BLaER1 treated with 17β-estradiol and CSF1 and Interleukin-3, amounts not matched to agents 10 nM and 100 nM (cell line): ENCODE results near the gene NCOA7.
A peak's percentile ranks its signal among the peaks of the same experiment; 100 is the strongest.

ENCODE experiments used
- H3K27ac ChIP-seq, 11 experiments: shearing (Covaris generic); formaldehyde crosslinking; 2 replicates each; pipeline ENCODE4 v1.8.1; 2022
- H3K27me3 ChIP-seq, 11 experiments: shearing (Covaris generic); formaldehyde crosslinking; 2 replicates each; pipeline ENCODE4 v1.8.1; 2022
- H3K36me3 ChIP-seq, 11 experiments: shearing (Covaris generic); formaldehyde crosslinking; 2 replicates each; pipeline ENCODE4 v1.8.1; 2022
- H3K4me1 ChIP-seq, 10 experiments: shearing (Covaris generic); formaldehyde crosslinking; 2 replicates each; pipeline ENCODE4 v1.8.1; 2022
- H3K4me2 ChIP-seq, 11 experiments: shearing (Covaris generic); formaldehyde crosslinking; 2 replicates each; pipeline ENCODE4 v1.8.1; 2022
- H3K4me3 ChIP-seq, 10 experiments: shearing (Covaris generic); formaldehyde crosslinking; 2 replicates each; pipeline ENCODE4 v1.8.1; 2022
- H3K9ac ChIP-seq, 11 experiments: shearing (Covaris generic); formaldehyde crosslinking; 2 replicates each; pipeline ENCODE4 v1.8.1; 2022
- H3K9me3 ChIP-seq, 11 experiments: shearing (Covaris generic); formaldehyde crosslinking; replicated peaks in 1 of 11; 2 replicates each; pipeline ENCODE4 v1.8.1; 2022
- H4K20me1 ChIP-seq, 11 experiments: shearing (Covaris generic); formaldehyde crosslinking; 2 replicates each; pipeline ENCODE4 v1.8.1; 2022
- Cebpa-rat ChIP-seq, 11 experiments: shearing (Covaris generic); IDR thresholded peaks; 2 replicates each; pipeline ENCODE4 v1.8.1; 2022

The NCOA7 gene

DNA sequence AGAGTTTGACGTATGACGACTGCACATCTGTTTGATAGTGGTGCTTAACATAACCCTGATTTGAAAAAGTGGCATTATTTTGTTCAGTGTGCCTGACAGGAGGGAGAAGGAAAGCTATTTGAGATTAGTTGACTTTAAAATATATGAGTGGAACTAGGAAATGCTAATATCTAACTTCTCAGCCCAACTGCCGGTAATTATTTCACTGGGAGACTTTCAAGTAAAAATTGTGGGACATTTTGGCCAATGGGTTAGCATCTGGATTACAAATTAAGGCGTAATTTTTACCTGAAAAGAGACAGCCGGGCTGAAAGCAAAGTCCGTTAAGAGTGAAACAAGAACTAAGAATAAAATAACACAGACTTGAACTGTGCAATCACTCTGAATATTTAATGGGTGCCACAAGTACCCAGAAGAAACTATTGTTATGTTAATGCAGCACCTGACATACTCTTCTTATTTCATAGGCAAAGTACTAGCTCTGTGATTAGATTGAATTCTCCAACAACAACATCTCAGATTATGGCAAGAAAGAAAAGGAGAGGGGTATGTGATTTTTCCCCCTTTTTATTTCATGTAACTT, 39.3 kb upstream of the NCOA7 start:
- Histone ChIP-seq H3K4me2 (no peak overlapping the region), H3K4me1 (peaks cover 14 to 37% (median 36%) of the 10 kb centered on the region in 10 experiments; a peak in 19 of 20 replicates), H3K9me3 (no peaks in the 10 kb centered on the region), H3K27me3 (peaks cover 54 to 65% (median 61%) of the 10 kb centered on the region in 11 experiments), H3K27ac (no peak overlapping the region), H3K9ac (no peak overlapping the region), H3K4me3 (no peak overlapping the region), H4K20me1 (peaks cover 0 to 34% (median 21%) of the 10 kb centered on the region in 11 experiments; a peak in 16 of 22 replicates), H3K36me3 (no peaks in the 10 kb centered on the region)
- TF ChIP-seq Cebpa-rat (IDR thresholded peaks at IDR 0.05): no peak

DNA sequence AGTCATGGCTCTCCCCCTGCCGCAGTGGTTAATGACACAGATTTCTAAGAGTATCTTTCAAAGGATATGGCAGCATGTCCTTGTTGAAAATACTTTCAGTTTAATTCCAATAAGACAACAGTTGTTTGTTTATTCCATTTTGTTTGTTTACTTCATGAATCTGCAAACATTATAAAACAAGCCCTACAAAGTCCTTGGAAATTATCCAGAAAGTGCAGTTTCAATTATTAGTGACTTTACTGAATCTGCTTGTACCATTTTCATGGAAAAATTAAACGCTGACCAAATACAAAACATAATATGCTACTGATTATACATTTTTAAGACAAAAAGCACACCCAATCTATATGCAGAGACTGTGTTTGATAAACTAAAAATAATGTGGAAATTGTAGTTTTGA, 38.0 kb upstream of the NCOA7 start:
- TF ChIP-seq Cebpa-rat (IDR thresholded peaks at IDR 0.05): no peak
- Histone ChIP-seq H3K9ac (no peak overlapping the region), H3K27me3 (peaks cover 40 to 51% (median 47%) of the 10 kb centered on the region in 11 experiments), H3K4me2 (no peak overlapping the region), H3K27ac (no peak overlapping the region), H3K4me1 (peaks cover 7 to 31% (median 22%) of the 10 kb centered on the region in 10 experiments; a peak in 19 of 20 replicates), H3K4me3 (no peak overlapping the region), H3K36me3 (no peaks in the 10 kb centered on the region), H4K20me1 (peaks cover 0 to 24% (median 12%) of the 10 kb centered on the region in 11 experiments; a peak in 16 of 22 replicates), H3K9me3 (no peaks in the 10 kb centered on the region)

DNA sequence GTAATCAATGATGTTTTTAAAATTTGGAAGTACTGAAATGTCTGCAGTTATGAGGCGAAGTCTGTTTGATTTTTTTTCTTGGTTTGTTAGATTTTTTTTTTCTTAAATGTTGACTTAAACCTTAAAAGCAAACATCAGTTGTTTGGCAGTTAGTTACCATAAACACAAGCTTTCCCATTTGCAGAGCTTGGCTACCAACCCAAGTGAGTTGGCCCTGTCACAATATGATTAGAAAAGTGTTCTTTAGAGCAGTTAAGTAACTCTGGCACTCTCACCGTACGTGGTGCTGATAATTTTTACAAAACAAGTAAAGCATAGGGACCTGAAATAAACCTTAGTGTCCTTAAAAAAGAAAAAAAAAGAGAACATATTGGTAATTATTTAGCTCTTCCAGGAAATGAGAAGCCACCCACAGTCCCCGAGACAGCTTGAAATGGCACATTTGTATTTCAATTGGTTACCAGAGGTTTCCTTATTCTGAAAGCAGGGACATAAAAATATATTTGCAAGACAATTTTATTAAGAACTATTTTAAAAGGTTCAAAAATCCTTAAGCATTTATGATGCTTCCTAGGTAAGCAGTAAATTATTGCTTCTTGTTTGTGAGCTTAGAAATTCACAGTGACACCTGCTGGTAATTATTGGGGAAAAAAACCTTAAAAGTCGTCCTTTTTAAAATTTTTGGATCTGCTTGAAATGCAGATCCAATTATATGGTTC, 37.4 kb upstream of the NCOA7 start:
- Histone ChIP-seq H3K27ac (no peak overlapping the region), H3K9me3 (no peaks in the 10 kb centered on the region), H3K9ac (no peak overlapping the region), H3K36me3 (no peaks in the 10 kb centered on the region), H3K4me2 (no peak overlapping the region), H3K4me3 (no peak overlapping the region), H3K4me1 (peaks cover 7 to 26% (median 17%) of the 10 kb centered on the region in 10 experiments; a peak in 19 of 20 replicates), H4K20me1 (peaks cover 0 to 18% (median 6%) of the 10 kb centered on the region in 11 experiments; a peak in 13 of 22 replicates), H3K27me3 (peaks cover 34 to 45% (median 41%) of the 10 kb centered on the region in 11 experiments)
- TF ChIP-seq Cebpa-rat (IDR thresholded peaks at IDR 0.05): no peak

DNA sequence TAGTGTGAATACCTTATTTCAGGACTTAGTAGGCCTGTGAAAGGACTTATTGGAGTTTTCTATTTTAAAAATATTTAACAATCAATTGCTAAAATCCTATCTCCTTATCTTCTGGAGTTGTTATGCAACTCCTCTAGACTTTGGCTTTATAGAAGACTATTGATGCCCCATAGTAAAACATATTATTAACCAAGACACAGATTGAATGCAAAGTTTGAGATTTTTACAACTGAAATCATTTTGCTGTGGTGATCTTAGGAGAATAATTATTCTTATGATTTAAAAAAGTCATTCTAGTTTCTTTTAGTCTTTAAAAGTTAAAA, 36.9 kb upstream of the NCOA7 start:
- H3K4me1 ChIP-seq: peaks cover 12 to 26% (median 17%) of the 10 kb centered on the region in 10 experiments
- TF ChIP-seq Cebpa-rat (IDR thresholded peaks at IDR 0.05): no peak
- no peak overlapping the region for H3K4me2 ChIP-seq
- no peak overlapping the region for H3K4me3 ChIP-seq
- no peaks in the 10 kb centered on the region for H3K36me3 ChIP-seq
- H3K27me3 ChIP-seq: peaks cover 29 to 40% (median 36%) of the 10 kb centered on the region in 11 experiments
- H4K20me1 ChIP-seq: peaks cover 0 to 13% (median 1%) of the 10 kb centered on the region in 11 experiments; a peak in 9 of 22 replicates
- H3K27ac ChIP-seq: no peak overlapping the region
- H3K9ac ChIP-seq: no peak overlapping the region
- no peaks in the 10 kb centered on the region for H3K9me3 ChIP-seq

DNA sequence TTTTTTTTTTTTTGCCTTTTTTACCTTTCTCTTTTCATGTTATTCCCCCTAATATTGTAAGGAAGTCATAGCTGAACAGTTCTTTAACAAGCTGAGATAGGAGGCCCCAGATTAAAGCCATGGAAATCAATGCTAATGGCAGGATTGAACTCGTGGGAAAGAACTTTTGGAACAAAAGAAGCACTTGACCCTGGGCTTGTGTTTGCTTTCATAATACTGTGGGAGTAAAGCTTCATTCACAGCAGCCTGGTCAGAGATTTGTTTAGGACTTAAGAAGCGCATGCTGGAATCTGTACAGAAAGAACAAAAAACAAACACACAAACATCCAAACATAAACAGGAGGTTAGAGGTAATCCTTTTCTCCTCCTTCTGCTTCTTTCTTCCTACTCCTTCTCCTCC, 36.2 kb upstream of the NCOA7 start:
- Histone ChIP-seq H4K20me1 (peaks cover 0 to 11% (median 0%) of the 10 kb centered on the region in 11 experiments; a peak in 2 of 22 replicates), H3K4me1 (peaks cover 19 to 30% (median 22%) of the 10 kb centered on the region in 10 experiments), H3K9me3 (no peaks in the 10 kb centered on the region; a peak in 2 of 22 replicates), H3K36me3 (no peaks in the 10 kb centered on the region), H3K27me3 (peaks cover 22 to 33% (median 30%) of the 10 kb centered on the region in 11 experiments), H3K4me3 (no peak overlapping the region), H3K4me2 (no peak overlapping the region), H3K27ac (no peak overlapping the region), H3K9ac (no peak overlapping the region)
- no peak for TF ChIP-seq Cebpa-rat (IDR thresholded peaks at IDR 0.05)

DNA sequence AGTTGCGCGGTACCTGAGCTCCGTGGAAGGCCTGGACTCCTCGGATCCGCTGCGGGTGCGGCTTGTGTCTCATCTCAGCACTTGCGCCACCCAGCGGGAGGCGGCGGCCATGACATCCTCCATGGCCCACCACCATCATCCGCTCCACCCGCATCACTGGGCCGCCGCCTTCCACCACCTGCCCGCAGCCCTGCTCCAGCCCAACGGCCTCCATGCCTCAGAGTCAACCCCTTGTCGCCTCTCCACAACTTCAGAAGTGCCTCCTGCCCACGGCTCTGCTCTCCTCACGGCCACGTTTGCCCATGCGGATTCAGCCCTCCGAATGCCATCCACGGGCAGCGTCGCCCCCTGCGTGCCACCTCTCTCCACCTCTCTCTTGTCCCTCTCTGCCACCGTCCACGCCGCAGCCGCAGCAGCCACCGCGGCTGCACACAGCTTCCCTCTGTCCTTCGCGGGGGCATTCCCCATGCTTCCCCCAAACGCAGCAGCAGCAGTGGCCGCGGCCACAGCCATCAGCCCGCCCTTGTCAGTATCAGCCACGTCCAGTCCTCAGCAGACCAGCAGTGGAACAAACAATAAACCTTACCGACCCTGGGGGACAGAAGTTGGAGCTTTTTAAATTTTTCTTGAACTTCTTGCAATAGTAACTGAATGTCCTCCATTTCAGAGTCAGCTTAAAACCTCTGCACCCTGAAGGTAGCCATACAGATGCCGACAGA, 31.4 kb upstream of the NCOA7 start:
- H3K4me1 ChIP-seq: peaks cover 30 to 43% (median 33%) of the 10 kb centered on the region in 10 experiments
- H3K27ac ChIP-seq: peak overlapping the region in 10 of 11 experiments; percentile 12 to 68 (median 62); a peak in 19 of 22 replicates
- H4K20me1 ChIP-seq: no peaks in the 10 kb centered on the region
- peak overlapping the region; percentile 14 to 67 (median 48); a peak in 19 of 22 replicates for H3K9ac ChIP-seq
- H3K4me2 ChIP-seq: peak overlapping the region; percentile 81 to 92 (median 87)
- no peaks in the 10 kb centered on the region for H3K36me3 ChIP-seq
- H3K9me3 ChIP-seq: no peaks in the 10 kb centered on the region; a peak in 2 of 22 replicates
- TF ChIP-seq Cebpa-rat (IDR thresholded peaks at IDR 0.05): no peak
- peak overlapping the region; percentile 42 to 67 (median 56) for H3K4me3 ChIP-seq
- peaks cover 0 to 4% (median 0%) of the 10 kb centered on the region in 11 experiments; a peak in 2 of 22 replicates for H3K27me3 ChIP-seq

DNA sequence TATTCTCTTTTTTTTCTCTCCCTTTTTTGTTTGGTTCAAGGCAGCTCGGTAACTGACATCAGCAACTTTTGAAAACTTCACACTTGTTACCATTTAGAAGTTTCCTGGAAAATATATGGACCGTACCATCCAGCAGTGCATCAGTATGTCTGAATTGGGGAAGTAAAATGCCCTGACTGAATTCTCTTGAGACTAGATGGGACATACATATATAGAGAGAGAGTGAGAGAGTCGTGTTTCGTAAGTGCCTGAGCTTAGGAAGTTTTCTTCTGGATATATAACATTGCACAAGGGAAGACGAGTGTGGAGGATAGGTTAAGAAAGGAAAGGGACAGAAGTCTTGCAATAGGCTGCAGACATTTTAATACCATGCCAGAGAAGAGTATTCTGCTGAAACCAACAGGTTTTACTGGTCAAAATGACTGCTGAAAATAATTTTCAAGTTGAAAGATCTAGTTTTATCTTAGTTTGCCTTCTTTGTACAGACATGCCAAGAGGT, 30.8 kb upstream of the NCOA7 start:
- Histone ChIP-seq H3K9ac (peak overlapping the region; percentile 14 to 67 (median 48); a peak in 16 of 22 replicates), H3K4me2 (peak overlapping the region; percentile 81 to 92 (median 87)), H4K20me1 (no peaks in the 10 kb centered on the region), H3K36me3 (no peaks in the 10 kb centered on the region), H3K27ac (peak overlapping the region in 9 of 11 experiments; percentile 32 to 68 (median 63); a peak in 18 of 22 replicates), H3K27me3 (peaks cover 0 to 4% (median 0%) of the 10 kb centered on the region in 11 experiments; a peak in 2 of 22 replicates), H3K4me1 (peaks cover 34 to 47% (median 35%) of the 10 kb centered on the region in 10 experiments), H3K9me3 (no peaks in the 10 kb centered on the region; a peak in 2 of 22 replicates), H3K4me3 (peak overlapping the region; percentile 42 to 67 (median 56))
- peak in 5 of 11 experiments; percentile 29 to 74 (median 43); a peak in 5 of 22 replicates for TF ChIP-seq Cebpa-rat (IDR thresholded peaks at IDR 0.05)

DNA sequence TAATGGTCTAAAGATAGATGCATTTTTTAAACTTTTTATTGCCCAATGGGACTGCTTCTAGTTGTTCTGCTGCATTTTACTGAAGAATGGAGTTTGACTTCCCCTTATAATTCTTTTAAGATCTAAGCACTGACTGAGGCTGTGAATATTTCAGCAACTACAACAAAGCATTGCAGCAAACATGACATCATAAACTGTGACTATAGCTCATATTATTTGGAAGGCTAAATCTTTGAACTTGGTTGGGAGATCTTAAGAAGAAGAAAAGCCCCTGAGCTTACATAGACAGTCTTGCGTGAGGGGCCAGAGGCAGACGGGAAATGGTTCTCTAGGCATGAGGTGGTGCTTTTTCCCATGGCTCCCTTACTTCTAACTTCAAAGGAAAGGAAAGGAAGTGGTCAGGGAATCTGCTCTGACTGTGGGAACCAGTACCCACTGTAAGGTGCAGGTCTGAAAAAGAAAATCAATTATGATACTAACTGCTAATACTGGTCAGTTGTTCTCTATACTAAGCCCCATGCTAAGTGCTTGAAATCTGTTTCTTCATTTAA, 26.6 kb upstream of the NCOA7 start:
- no peaks in the 10 kb centered on the region for H4K20me1 ChIP-seq
- peak overlapping the region; percentile 9 to 52 (median 36); a peak in 13 of 22 replicates for H3K4me2 ChIP-seq
- no peak overlapping the region for H3K27ac ChIP-seq
- H3K9me3 ChIP-seq: no peaks in the 10 kb centered on the region; a peak in 2 of 22 replicates
- H3K36me3 ChIP-seq: no peaks in the 10 kb centered on the region
- H3K27me3 ChIP-seq: peaks cover 0 to 4% (median 0%) of the 10 kb centered on the region in 11 experiments; a peak in 1 of 22 replicates
- no peak overlapping the region for H3K9ac ChIP-seq
- H3K4me3 ChIP-seq: no peak overlapping the region
- TF ChIP-seq Cebpa-rat (IDR thresholded peaks at IDR 0.05): no peak
- peaks cover 21 to 32% (median 26%) of the 10 kb centered on the region in 10 experiments for H3K4me1 ChIP-seq
